ENCODE results near the gene GTPBP6.

GTPBP6 gene

GRCh38 chrX:348461-349117 lies 30.0 kb upstream of the GTPBP6 start:
- no peaks in the 10 kb centered on the region for H3K9me3 ChIP-seq (ENCODE audit: low read depth, low read length)
- TF ChIP-seq EZH2 (IDR thresholded peaks at IDR 0.05) (no peak), POLR2AphosphoS5 (IDR thresholded peaks at IDR 0.05; ENCODE audit: borderline replicate concordance, low read depth, low read length) (no peak), FOXP2 (optimal IDR thresholded peaks at IDR 0.05; ENCODE audit: control extremely low read depth, extremely low read length, insufficient read depth) (no peak)
- no peak overlapping the region for H3K27ac ChIP-seq
- no peak overlapping the region for H3K9ac ChIP-seq (ENCODE audit: insufficient read length)
- H3K4me3 ChIP-seq: no peak overlapping the region
- no peak for DNase-seq (ENCODE audit: low read depth, low spot score)
- no peaks in the 10 kb centered on the region; the same call in 1 of the 2 replicates for H3K36me3 ChIP-seq (ENCODE audit: insufficient read depth, low read length)

DNA sequence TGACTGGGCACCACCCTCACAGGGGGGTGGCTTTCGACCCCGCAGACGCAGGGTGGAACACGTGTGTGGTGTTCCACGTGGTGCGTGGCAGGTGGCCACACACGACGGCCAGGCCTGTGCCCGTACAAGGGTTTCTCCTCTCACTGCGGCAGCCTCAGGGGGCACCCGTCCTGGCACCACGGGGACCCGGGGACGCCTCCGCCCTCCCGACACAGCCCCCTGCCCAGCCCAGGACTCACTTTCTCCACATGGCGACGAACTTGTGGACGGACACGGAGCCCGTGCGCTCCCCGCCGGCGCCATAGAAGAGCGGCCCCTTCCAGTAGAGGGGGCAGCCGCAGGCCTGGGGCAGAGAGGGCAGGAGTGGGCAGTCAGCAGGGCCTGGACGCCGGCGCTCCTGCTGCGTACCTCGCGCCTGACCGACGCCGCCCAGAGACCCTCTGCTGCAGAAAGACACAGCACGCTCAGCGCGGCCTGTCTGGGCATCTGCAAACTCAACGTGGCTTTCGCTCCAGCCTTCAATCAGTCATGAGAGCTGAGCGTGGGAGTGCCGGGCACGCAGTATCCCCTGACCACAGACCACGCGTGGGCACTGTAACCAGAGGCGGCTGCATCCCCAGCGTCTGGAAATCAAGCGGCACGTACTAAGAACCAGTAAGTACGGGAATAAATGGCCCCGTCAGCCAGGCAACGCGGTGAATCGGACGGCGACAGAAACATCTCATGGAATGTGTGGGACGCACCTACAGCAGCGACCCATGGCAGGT lies 28.9 kb upstream of the GTPBP6 start:
- no peaks in the 10 kb centered on the region; the same call in 1 of the 2 replicates for H3K36me3 ChIP-seq (ENCODE audit: insufficient read depth, low read length)
- no peak overlapping the region for H3K4me3 ChIP-seq
- H3K9ac ChIP-seq (ENCODE audit: insufficient read length): no peak overlapping the region
- no peaks in the 10 kb centered on the region for H3K9me3 ChIP-seq (ENCODE audit: low read depth, low read length)
- no peak for DNase-seq (ENCODE audit: low read depth, low spot score)
- no peak overlapping the region for H3K27ac ChIP-seq
- TF ChIP-seq POLR2AphosphoS5 (IDR thresholded peaks at IDR 0.05; ENCODE audit: borderline replicate concordance, low read depth, low read length) (no peak), FOXP2 (optimal IDR thresholded peaks at IDR 0.05; ENCODE audit: control extremely low read depth, extremely low read length, insufficient read depth) (no peak)

DNA sequence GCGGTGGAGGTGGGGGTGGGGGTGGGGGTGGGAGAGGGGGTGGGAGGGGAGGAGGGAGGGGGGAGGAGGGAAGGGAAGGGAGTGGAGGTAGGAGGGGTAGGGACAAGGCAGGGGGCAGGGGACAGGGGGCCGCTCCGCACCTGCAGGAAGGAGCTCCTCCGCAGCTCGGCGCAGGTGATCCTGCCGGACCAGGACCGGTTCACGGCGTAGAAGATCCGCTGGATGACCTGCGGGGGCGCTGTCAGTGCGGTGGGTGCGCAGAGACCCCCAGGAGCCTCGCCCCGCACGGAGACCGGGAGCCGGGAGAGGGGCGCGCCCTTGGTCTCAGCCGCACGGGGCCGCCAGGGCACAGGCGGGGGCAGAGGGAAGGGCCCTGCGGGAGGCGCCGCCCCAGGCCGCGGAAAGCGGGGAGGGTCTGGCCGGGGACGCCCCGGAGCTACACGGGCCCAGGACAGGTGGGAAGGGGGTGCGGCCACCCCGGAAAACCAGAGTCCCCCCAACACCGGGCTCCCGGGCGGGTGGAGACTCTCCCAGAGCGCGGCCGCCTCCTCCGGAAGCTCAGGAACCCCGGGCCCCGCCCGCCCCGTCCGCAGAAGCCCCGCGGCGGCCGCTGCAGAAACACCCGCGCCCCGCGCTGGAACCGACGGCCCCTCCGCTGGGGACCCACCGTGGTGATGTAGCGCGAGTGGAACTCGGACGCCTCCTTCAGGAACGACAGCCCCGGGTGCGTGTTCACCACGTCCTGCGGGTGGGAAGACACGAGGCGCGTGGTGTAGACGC lies 27.6 kb upstream of the GTPBP6 start:
- Histone ChIP-seq H3K9me3 (ENCODE audit: low read depth, low read length) (no peaks in the 10 kb centered on the region), H3K9ac (ENCODE audit: insufficient read length) (no peak overlapping the region), H3K4me3 (no peak overlapping the region), H3K27ac (no peak overlapping the region), H3K36me3 (ENCODE audit: insufficient read depth, low read length) (no peaks in the 10 kb centered on the region; the same call in 1 of the 2 replicates)
- TF ChIP-seq FOXP2 (optimal IDR thresholded peaks at IDR 0.05; ENCODE audit: control extremely low read depth, extremely low read length, insufficient read depth) (no peak), POLR2AphosphoS5 (IDR thresholded peaks at IDR 0.05; ENCODE audit: borderline replicate concordance, low read depth, low read length) (no peak), EZH2 (IDR thresholded peaks at IDR 0.05) (no peak)
- DNase-seq (ENCODE audit: low read depth, low spot score): no peak

DNA sequence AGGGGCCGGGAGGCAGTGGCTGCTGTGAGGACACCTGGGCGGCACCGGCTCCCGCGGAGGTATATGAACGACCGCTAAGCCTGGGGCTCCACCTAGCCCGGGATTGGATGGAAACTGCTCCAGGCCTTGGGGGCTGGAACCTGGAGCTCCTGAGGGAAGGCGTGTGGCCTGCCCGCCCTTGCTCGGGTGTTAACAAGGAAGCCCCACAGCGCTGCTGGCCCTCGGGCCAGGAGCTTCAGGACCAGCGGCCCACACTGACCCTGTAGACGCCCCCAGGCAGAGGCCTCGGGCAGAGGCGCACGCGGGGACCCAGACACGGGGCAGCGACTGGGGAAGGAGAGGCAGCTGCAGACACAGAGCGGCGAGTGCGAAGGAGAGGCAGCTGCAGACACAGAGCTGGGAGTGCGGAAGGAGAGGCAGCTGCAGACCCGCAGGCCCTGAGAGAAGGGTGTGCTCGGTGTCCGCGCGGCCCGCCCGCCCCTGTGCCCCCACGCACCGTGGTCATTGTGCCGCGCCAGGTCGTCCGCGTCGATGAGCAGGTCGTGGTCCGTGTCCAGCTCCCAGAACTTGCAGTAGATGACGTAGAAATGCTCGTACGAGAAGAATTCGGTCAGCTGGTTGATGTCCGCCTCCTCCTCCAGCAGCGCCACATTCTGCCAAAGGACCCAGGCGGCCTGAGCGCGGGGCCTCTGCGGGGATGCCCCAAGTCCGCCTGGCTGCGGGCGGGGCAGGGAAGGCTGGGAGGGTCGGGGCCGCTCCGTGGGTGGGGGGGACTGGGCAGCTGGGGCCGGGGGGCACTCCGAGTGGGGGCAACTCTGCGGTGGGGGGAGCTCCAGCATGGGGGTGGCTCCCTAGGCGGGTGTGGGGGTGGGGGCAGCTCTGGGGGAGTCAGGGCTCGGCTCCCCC lies 26.7 kb upstream of the GTPBP6 start:
- Histone ChIP-seq H3K9ac (ENCODE audit: insufficient read length) (no peak overlapping the region), H3K36me3 (ENCODE audit: insufficient read depth, low read length) (no peaks in the 10 kb centered on the region; the same call in 1 of the 2 replicates), H3K9me3 (ENCODE audit: low read depth, low read length) (no peaks in the 10 kb centered on the region)

DNA sequence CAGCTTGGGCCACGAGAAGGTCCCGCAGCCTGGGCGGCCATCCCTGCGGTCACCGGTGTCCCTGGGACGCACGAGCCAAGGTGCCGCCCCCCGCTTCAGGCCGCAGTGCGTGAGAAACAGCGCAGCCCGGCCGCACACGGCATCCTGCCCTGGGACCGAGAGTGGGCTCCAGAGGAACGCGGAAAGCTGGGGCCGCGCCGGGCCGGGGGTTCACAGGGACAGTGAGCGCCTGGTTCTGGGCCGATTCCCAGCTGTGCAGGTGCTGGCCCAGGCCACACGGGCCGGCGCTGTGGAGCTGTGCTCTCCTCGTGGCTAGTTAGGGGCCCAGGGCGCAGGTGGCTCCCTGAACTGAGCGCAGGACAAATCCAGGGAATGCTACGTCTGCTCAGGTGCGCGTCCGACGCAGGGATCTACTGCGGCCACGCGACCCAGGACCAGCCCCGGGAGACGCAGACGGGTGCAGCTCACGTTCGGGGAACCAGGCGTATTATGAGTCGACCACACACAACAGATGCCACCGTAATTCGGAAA lies 25.8 kb upstream of the GTPBP6 start:
- TF ChIP-seq FOXP2 (optimal IDR thresholded peaks at IDR 0.05; ENCODE audit: control extremely low read depth, extremely low read length, insufficient read depth) (no peak), EZH2 (IDR thresholded peaks at IDR 0.05) (no peak), POLR2AphosphoS5 (IDR thresholded peaks at IDR 0.05; ENCODE audit: borderline replicate concordance, low read depth, low read length) (no peak)
- no peak overlapping the region for H3K27ac ChIP-seq
- H3K4me3 ChIP-seq: no peak overlapping the region
- DNase-seq (ENCODE audit: low read depth, low spot score): no peak
- no peaks in the 10 kb centered on the region for H3K9me3 ChIP-seq (ENCODE audit: low read depth, low read length)
- H3K9ac ChIP-seq (ENCODE audit: insufficient read length): no peak overlapping the region
- H3K36me3 ChIP-seq (ENCODE audit: insufficient read depth, low read length): no peaks in the 10 kb centered on the region; the same call in 1 of the 2 replicates

More for the DNA sequence above, 26.7 kb upstream of the GTPBP6 start:
- Histone ChIP-seq H3K27ac (no peak overlapping the region), H3K4me3 (no peak overlapping the region)
- no peak for DNase-seq (ENCODE audit: low read depth, low spot score)
- no peak for TF ChIP-seq FOXP2 (optimal IDR thresholded peaks at IDR 0.05; ENCODE audit: control extremely low read depth, extremely low read length, insufficient read depth)
- TF ChIP-seq POLR2AphosphoS5 (IDR thresholded peaks at IDR 0.05; ENCODE audit: borderline replicate concordance, low read depth, low read length): no peak
- TF ChIP-seq EZH2 (IDR thresholded peaks at IDR 0.05): no peak

- DNase-seq (ENCODE audit: low read depth, low spot score): no peak
- no peak overlapping the region for H3K4me3 ChIP-seq
- no peaks in the 10 kb centered on the region; the same call in 1 of the 2 replicates for H3K36me3 ChIP-seq (ENCODE audit: insufficient read depth, low read length)
- H3K27ac ChIP-seq: no peak overlapping the region
- no peak overlapping the region for H3K9ac ChIP-seq (ENCODE audit: insufficient read length)
- TF ChIP-seq FOXP2 (optimal IDR thresholded peaks at IDR 0.05; ENCODE audit: control extremely low read depth, extremely low read length, insufficient read depth): no peak
- no peak for TF ChIP-seq POLR2AphosphoS5 (IDR thresholded peaks at IDR 0.05; ENCODE audit: borderline replicate concordance, low read depth, low read length)
- TF ChIP-seq EZH2 (IDR thresholded peaks at IDR 0.05): no peak
- no peaks in the 10 kb centered on the region for H3K9me3 ChIP-seq (ENCODE audit: low read depth, low read length)
Observed at GRCh38 chrX:341541-342101, 23.0 kb upstream of the GTPBP6 start.
